GM21390 (cell line): ENCODE measurements around the gene SDK2.

Source experiments
- ATAC-seq: cut with Tn5 transposase; IDR thresholded peaks from one replicate; pipeline ENCODE4 v1.9.1; 2021; ENCODE audit not compliant: unreplicated experiment

Gene SDK2

GRCh38 chr17:73612031-73612472 lies 32.2 kb downstream of the SDK2 start:
- no peak for ATAC-seq

DNA sequence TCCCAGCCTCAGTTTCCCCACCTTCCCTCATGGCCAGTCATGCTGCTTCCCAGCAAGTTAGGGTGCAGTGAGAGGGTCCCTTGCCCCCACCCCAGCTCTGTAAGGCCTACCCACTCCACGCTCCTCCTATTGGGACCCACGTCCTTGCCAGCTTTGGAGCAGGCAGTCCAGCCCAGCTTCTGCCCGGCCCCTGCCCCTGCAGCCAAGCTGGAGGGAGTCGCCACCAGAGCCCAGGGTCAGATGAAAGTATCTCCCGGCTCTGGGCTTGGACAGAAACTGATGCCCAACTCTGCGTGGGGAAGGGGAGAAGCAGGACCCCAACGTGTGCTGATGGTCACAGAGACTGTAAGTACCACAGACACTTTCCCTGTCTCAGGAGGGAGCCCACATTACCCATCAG lies 32.6 kb downstream of the SDK2 start:
- no peak for ATAC-seq

DNA sequence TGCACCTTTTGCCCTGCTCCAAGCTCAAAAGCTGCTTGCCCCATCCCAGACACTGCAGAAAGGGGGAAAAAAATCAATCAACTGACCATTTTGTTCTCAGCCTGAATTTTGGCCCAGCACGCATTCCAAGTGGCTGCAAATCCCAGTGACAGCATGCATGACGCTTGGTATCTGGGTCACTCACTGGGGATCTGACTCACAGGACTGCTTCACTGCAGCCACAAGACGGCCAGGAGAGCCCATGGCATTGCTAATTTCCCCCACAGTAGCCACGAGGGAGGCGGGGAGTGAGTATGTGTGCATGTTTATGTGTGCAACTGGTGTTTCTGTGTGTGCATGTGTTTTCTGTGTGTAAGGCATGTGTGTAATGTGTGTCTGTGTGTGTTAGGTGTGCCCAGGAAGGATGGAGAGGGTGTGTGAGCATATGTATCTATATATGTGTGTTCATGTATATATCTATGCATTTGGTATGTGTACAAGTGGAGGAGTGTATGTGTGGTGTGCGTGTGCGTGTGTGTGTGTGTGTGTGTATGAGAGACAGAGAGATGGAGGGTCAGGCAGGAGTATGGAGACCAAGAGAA lies 33.8 kb downstream of the SDK2 start:
- ATAC-seq = no peak

GRCh38 chr17:73609758-73610157 lies 34.5 kb downstream of the SDK2 start:
- no peak for ATAC-seq

DNA sequence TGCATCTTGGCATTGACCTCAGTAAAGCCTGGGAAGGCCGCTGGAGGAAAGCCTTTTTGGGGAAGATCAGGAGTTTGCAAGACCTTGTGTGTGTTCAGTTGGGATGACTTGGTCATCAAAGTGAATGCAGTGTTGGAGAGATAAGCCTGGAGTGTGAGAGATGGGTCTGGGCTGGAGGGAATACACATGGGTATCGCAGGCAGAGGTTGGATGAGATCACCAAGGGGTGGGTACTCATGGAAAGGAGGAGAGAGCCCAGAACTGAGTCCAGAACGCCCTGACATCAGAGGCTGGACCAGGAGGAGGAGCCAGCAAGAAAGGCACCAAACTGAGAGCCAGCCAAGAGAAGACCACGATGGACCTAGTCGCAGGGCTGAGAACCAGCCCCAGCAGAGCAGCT lies 35.2 kb downstream of the SDK2 start:
- ATAC-seq = no peak

- ATAC-seq = no peak
These were observed 38.8 kb downstream of the SDK2 start for GRCh38 chr17:73605444-73605843.

- no peak for ATAC-seq
These were observed 39.8 kb downstream of the SDK2 start for GRCh38 chr17:73604476-73604875.

DNA sequence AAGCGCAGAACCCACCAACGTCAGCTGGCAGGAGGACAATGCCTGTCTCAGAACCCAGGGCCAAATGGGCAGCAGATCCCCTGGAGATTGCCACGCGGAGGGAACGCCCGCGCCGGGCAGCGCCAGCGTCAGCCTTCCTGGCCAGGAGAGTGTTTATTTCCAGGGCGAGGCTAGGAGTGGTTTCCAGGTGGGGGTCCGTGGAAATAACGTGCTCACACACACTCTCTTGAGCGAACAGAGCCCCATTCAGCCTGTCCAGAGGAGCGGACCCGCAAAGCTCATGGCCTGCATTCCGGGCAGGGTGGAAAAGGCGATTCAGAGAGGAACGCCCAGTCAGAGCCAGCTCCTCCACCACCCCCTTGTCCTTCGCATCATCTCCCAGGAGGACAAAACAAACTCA lies 40.3 kb downstream of the SDK2 start:
- no peak for ATAC-seq

DNA sequence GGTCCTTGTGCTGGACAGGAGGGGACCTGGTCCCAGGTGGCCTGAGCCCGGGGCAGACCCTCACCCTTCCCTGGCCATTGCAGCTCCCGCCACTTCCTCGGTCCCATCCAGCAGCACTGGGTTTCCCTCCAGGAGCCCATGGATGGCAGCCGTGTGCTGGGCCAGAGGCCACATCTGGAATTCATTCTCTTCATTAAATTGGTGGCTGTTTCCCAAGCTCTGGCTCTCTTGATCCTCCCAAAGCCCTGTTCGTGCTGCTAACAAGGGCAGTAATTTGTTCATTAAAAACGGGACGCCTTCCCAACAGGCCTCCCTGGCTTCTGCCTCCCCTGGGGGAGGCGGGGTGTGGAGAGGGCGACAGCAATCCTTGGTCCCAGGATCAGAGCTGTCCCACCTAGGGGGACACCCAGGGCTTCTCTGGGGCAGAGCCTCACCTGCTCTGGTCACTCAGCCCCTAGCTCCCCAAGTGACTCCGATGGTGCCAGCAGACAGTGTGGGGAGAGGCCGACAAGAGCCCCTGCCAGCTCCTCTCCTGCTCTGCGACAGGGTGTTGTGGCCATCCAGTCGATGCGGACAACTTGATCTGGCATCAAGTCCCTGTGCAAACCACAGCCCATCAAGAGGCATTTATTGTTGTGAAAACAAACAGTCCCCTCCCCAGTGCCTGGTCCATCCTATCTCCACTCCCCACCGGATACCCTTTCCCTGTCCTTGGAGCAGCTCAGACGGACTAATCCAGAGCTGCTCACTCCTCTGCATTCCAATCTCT lies 44.0 kb downstream of the SDK2 start:
- no peak for ATAC-seq

DNA sequence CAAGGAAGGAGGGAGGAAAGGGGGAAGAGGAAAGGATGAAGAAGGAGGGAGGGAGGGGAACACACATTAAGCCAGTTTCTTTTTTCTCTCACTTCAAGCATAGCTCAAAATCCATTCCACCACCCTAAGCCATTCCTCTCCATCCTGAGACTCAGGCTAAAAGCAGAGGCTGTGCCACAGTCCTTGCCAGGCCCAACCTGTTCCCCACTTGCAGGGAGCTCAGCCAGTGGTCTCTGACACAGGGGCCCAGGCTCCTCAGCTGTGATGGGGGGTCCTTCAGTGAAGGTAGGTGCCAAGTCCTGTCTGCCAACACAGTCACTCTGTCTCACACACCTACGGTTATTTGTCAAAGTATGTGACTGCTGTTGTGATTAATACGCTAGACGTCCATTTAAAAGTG lies 44.6 kb downstream of the SDK2 start:
- ATAC-seq = no peak

- ATAC-seq = no peak
These were observed 46.0 kb downstream of the SDK2 start for GRCh38 chr17:73598212-73598611.

- no peak for ATAC-seq
These were observed 48.3 kb downstream of the SDK2 start for GRCh38 chr17:73595931-73596330.

DNA sequence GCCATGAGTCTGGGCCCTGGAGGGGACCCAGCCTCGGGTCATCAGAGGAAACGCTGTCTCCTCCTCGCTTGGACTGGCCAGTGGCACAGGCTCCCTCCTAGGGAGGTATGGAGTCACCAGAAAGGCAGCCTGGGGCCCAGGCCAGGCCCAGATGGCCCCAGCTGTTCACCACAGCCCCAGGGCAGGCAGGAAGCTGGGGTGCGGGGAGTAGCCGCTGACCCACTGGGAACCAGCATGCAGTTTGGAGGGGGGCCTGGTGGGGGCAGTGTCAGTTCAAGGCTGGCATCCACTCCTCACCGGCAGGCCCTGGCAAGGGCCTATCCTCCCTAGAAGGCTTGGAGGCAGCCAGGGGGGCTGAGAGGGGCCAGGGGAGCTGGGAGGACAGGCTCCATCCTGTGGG lies 48.8 kb downstream of the SDK2 start:
- ATAC-seq = no peak

- ATAC-seq = no peak
These were observed 49.2 kb downstream of the SDK2 start for GRCh38 chr17:73595068-73595467.

GRCh38 chr17:73594598-73594997 lies 49.6 kb downstream of the SDK2 start:
- no peak for ATAC-seq

DNA sequence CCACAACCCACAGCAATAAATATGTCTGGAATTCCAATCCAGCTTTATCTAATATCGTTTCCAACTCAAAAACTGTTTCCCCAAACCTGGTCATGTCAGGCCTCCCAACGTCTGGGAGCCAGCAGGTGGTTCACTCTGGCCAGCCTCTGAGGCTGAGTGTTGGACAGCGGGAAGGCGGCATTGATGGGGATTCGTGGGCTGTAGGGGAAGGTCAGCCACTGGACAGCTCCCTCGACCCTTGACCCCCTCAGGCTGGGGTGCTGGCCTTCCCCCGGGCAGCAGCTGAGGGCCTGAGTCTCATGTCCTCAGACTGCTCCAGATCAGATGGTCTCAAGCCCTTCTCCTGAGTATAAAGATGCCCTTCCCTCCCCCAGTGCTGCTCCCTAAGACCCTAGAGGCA lies 50.2 kb downstream of the SDK2 start:
- ATAC-seq = no peak

DNA sequence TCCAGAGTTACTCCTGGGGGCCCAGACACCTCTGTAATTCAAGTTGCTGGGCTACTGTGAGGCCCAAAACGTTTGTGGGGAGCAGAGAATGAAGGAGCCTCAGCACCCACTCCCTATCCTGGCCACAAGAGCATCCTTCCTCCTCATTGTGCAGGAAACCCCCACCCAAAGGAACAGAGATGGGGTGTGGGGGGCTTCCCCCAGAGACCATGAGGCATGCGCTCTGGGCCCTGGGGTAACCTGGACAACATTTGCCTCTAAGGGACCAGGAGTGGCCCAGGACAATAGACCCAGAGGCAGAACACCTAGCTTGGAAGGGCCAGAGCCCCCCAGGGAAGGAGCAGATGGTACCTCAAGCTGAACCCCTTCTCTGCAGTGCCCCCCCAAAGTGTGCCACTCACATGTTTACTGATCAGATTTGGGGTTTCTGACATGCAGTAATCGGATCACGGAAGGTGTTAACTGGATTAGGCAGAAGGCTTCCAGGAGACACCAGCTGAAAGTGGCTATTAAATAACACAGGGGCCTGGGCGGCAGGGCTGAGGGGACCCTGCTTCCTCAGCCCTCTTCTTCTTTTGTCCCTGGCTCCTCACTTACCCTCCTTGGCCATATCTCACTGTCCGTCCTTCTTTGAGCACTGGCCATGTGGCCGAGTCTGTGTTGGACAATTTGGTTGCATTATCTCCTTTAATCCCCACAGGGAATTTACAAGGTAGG lies 50.8 kb downstream of the SDK2 start:
- no peak for ATAC-seq

GRCh38 chr17:73592501-73592961 lies 51.7 kb downstream of the SDK2 start:
- ATAC-seq = no peak

DNA sequence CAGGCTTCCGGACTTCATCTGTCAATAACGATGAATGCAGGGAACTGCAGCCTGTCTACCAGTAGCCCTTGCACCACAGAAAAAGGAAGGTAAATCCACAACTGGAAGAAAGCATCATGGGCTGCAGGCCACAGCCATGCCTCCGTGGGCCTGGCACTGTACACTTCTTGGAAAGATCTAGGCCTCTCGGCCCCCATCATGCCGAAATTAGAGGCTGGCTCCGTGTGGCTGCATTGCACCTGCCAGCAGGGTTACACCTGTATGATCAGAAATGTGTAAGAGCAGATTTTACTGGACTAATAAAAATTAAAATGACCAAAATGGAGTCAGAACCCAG lies 52.2 kb downstream of the SDK2 start:
- ATAC-seq = no peak

DNA sequence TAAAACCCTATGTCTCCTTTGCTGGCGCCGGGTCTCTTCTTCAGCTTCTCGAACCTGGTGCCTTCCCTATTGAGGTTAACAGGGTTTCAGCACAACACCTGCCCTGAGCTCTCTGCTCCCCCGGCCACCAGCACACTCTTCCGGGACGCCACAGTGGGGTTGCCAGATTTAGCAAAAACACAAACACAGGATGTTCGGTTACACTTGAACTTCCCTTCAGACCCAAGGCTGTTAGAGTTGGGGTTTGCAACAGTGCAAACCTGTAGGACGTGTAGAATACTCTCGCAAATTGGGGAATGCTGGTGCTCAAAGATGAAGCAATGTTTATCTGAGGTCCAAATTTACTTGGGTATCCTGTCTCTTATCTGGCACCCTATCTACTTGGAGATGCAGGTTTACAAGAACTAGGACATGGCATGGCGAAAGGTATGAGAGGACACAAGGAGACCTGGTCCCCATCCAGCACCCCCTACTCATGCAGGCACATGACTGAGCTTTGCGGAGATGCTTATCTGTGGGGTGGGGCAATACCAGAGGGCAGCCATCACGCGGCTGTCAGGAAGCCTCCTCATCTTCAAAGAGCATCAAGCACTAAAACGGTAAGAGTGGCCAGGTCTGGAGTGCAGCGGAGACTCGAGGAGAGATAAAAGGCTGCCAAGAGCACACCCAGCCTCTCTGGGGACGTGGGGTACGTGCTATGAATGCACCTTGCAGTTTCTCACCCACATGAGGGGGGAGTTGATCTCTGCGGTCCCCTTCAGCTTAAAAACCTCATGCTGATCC lies 52.8 kb downstream of the SDK2 start:
- peak; percentile 77 for ATAC-seq

- no peak for ATAC-seq
These were observed 54.8 kb downstream of the SDK2 start for GRCh38 chr17:73589363-73589980.
